ENCODE results near the gene SEPTIN8. TPM values are rescaled to one million over a fixed set of nuclear protein-coding genes. Genes with fewer than 3 reads are reported as not detected.

SEPTIN8 gene
- total RNA-seq, 1 experiment from 2014 or later, result 38.2 TPM

- no peak within 1 kb of the TSS for H2BK15ac ChIP-seq (ENCODE audit: low read depth, low read length)
- peaks cover 32% of the 10 kb centered on the region for H3K27me3 ChIP-seq (ENCODE audit: insufficient read depth, low read length)
- no peaks in the 10 kb centered on the region for H4K20me1 ChIP-seq (ENCODE audit: control insufficient read depth, insufficient read depth, insufficient read length)
- H3K18ac ChIP-seq (ENCODE audit: insufficient read length, low read depth, low read length), result no peak within 1 kb of the TSS
- no peak within 1 kb of the TSS for H3K27ac Mint-ChIP-seq
- no peak within 1 kb of the TSS for H2BK5ac ChIP-seq (ENCODE audit: insufficient read length, low read length)
- no peak within 1 kb of the TSS for H3K23ac ChIP-seq (ENCODE audit: insufficient read length, low read depth, low read length)
- no peak within 1 kb of the TSS for H4K5ac ChIP-seq (ENCODE audit: insufficient read length, low read depth, low read length)
- H3K4me1 Mint-ChIP-seq, result peaks cover 4 to 14% of the 10 kb centered on the region in 2 experiments
- H3K56ac ChIP-seq (ENCODE audit: insufficient read length, low read depth, low read length), result no peak within 1 kb of the TSS
- peaks cover 0 to 4% (median 0%) of the 10 kb centered on the region in 3 experiments; a peak in 3 of 7 replicates for H3K36me3 Mint-ChIP-seq (ENCODE audit: insufficient read depth in 1 of 3, low read depth in 3 of 3)
- no peak within 1 kb of the TSS for H2AK5ac ChIP-seq (ENCODE audit: insufficient read length, low read length)
- no peak for TF ChIP-seq CTCF (conservative IDR thresholded peaks at IDR 0.05)
- no peak within 1 kb of the TSS for H4K91ac ChIP-seq (ENCODE audit: insufficient read length, low read depth, low read length)
- H2BK120ac ChIP-seq (ENCODE audit: low read depth, low read length, poor library complexity, severe bottlenecking), result no peak within 1 kb of the TSS
- no peak within 1 kb of the TSS for H3K9ac ChIP-seq (ENCODE audit: extremely low read depth, insufficient read length, low read length)
- peak; percentile 55 for DNase-seq
- H3K4ac ChIP-seq (ENCODE audit: low read depth, low read length), result no peak within 1 kb of the TSS
- no CpG with 5 or more reads among the region's 68 CpGs for WGBS (ENCODE audit: extremely low coverage, insufficient read length, low lambda C conversion rate)
- peak within 1 kb of the TSS; percentile 15 for H3K4me2 ChIP-seq (ENCODE audit: insufficient read depth, insufficient read length, low read length)
- peaks cover 81% of the 10 kb centered on the region for H3K27me3 Mint-ChIP-seq (ENCODE audit: low read depth)
- H3K23me2 ChIP-seq (ENCODE audit: insufficient read length, low read depth, low read length, poor library complexity, severe bottlenecking), result no peaks in the 10 kb centered on the region
- no peak within 1 kb of the TSS for H3T11ph ChIP-seq (ENCODE audit: low read length)
- no peak within 1 kb of the TSS for H4K8ac ChIP-seq (replicated peaks; ENCODE audit: insufficient read length, low read depth, low read length)
- H3K27ac ChIP-seq (ENCODE audit: insufficient read length, low read depth, low read length), result no peak within 1 kb of the TSS
- H3K4me3 Mint-ChIP-seq, result peak within 1 kb of the TSS; percentile 54 to 79
- no peaks in the 10 kb centered on the region for H3K4me1 ChIP-seq (ENCODE audit: insufficient read depth, low read length)
- H3K79me2 ChIP-seq (ENCODE audit: insufficient read depth, low read length), result no peaks in the 10 kb centered on the region
- H2BK20ac ChIP-seq (ENCODE audit: low read depth, low read length, poor library complexity, severe bottlenecking), result no peak within 1 kb of the TSS
- H3K9me3 Mint-ChIP-seq, result peaks cover 0 to 4% of the 10 kb centered on the region in 2 experiments; a peak in 3 of 5 replicates
- H2AFZ ChIP-seq (ENCODE audit: low read length), result no peak within 1 kb of the TSS
- no peaks in the 10 kb centered on the region for H3K9me3 ChIP-seq (ENCODE audit: control insufficient read depth, low read depth, low read length)
- no peak within 1 kb of the TSS for H3K14ac ChIP-seq (ENCODE audit: insufficient read depth, low read length)
- no peak within 1 kb of the TSS for H2BK12ac ChIP-seq (ENCODE audit: insufficient read length, low read depth, low read length)
- H3K79me1 ChIP-seq (ENCODE audit: insufficient read depth, low read depth, low read length, poor library complexity, severe bottlenecking), result no peaks in the 10 kb centered on the region
Observed at GRCh38 chr5:132812781-132813598, 36.0 kb upstream of the SEPTIN8 start, which contains the start of gene SOWAHA. SOWAHA (plus strand) TSS chr5:132813302; CDS start chr5:132813622, 320 bp downstream.

Measured in H9 (cell line).